GM19240 (cell line): Measurements from ENCODE around the gene VWA2.

Source experiments
- DNase-seq: peaks from one replicate; pipeline ENCODE4 v3.0.0; 2011; ENCODE audit warnings: low spot score; ENCODE audit not compliant: insufficient read length

VWA2 gene

GRCh38 chr10:114340816-114341215 is 101.8 kb downstream of the VWA2 start:
- DNase-seq: no peak
